B cell (primary cell): ENCODE measurements around the gene HOXB3. TPM values are rescaled to one million over a fixed set of nuclear protein-coding genes. Genes with fewer than 3 reads are reported as not detected.

Experiments used
- ATAC-seq: fragments of 200-7000 bp; cut with Tn5 transposase; one replicate; pipeline ENCODE4 v1.10.0; 2021; ENCODE audit warnings: low read depth, mild to moderate bottlenecking, moderate number of reproducible peaks, moderate library complexity
- CTCF ChIA-PET: fragments of 350-600 bp; sonication (Branson Sonifier 250); formaldehyde crosslinking; loops from one replicate; lab custom pipeline; 2021; ENCODE audit warnings: antibody characterized with exemption, inconsistent platforms; lab: Charles Lee
- POLR2A ChIA-PET: fragments of 350-600 bp; sonication (Branson Sonifier 250); formaldehyde crosslinking; loops from one replicate; lab custom pipeline; 2021; ENCODE audit warnings: antibody characterized with exemption; lab: Charles Lee
- DNase-seq: peaks from one replicate; pipeline ENCODE4 v3.0.0; 2013
- H2AFZ ChIP-seq: 2 replicates; pipeline ENCODE4 v1.6.1; 2012; ENCODE audit warnings: mild to moderate bottlenecking, low read depth, low read length; ENCODE audit not compliant: insufficient read depth, poor library complexity, severe bottlenecking
- H3K27ac ChIP-seq, 2 donors: 1 replicate in 1 of 2; 2 replicates in 1 of 2; pipeline ENCODE4 v1.5.1; 2012 to 2013; ENCODE audit warnings: low read length in 2 of 2, mild to moderate bottlenecking in 2 of 2, moderate library complexity in 1 of 2
- H3K27me3 ChIP-seq, 4 experiments: fragments of 200-600 bp in 1 of 4; sonication (generic) in 1 of 4; replicated peaks in 1 of 4; 1 replicate in 2 of 4; 2 replicates in 2 of 4; pipeline versions ENCODE4 v1.6.1 to v1.7.0; 2013 to 2016; ENCODE audit warnings: low read length in 3 of 4, mild to moderate bottlenecking in 2 of 4, mixed read lengths in 1 of 4, moderate library complexity in 1 of 4; ENCODE audit not compliant: insufficient read depth in 4 of 4, control insufficient read depth in 3 of 4; ENCODE audit errors: control extremely low read depth in 1 of 4
- H3K36me3 ChIP-seq, 2 experiments: replicated peaks in 1 of 2; 1 replicate in 1 of 2; 2 replicates in 1 of 2; pipeline versions ENCODE4 v1.6.1 to v1.7.1; 2013; ENCODE audit warnings: low read length in 1 of 2; ENCODE audit not compliant: insufficient read depth in 2 of 2, control insufficient read depth in 1 of 2; ENCODE audit errors: control extremely low read depth in 1 of 2, extremely low read depth in 1 of 2
- H3K4me1 ChIP-seq, 2 donors: fragments of 200-600 bp in 1 of 2; sonication (generic) in 1 of 2; 1 replicate in 1 of 2; 2 replicates in 1 of 2; pipeline versions ENCODE4 v1.5.1 to v1.6.1; 2013 to 2017; ENCODE audit warnings: low read length in 2 of 2; ENCODE audit not compliant: control insufficient read depth in 2 of 2, insufficient read depth in 2 of 2
- H3K4me2 ChIP-seq: replicated peaks from 2 replicates; pipeline ENCODE3; 2012; ENCODE audit warnings: mild to moderate bottlenecking, low read depth, low read length; ENCODE audit not compliant: poor library complexity, severe bottlenecking
- H3K4me3 ChIP-seq, 5 experiments: fragments of 200-600 bp in 1 of 5; sonication (generic) in 1 of 5; 1 replicate in 3 of 5; 2 replicates in 2 of 5; pipeline versions ENCODE4 v1.5.1 to v1.7.0; 2011 to 2016; ENCODE audit warnings: low read length in 4 of 5, mild to moderate bottlenecking in 4 of 5, low read depth in 2 of 5, control low read depth in 1 of 5, moderate library complexity in 1 of 5; ENCODE audit not compliant: insufficient read depth in 1 of 5; ENCODE audit errors: control extremely low read depth in 1 of 5, extremely low read depth in 1 of 5
- H3K79me2 ChIP-seq: fragments of 200-600 bp; sonication (generic); one replicate; pipeline ENCODE4 v1.6.0; 2016; ENCODE audit warnings: low read length; ENCODE audit not compliant: control insufficient read depth, insufficient read depth
- H3K9ac ChIP-seq: fragments of 200-600 bp; sonication (generic); 2 replicates; pipeline ENCODE4 v1.6.1; 2017; ENCODE audit warnings: mild to moderate bottlenecking, low read length, moderate library complexity
- H3K9me3 ChIP-seq, 3 donors: one replicate each; pipeline versions ENCODE4 v1.6.1 to v1.7.1; 2013; ENCODE audit warnings: low read length in 2 of 3; ENCODE audit not compliant: control insufficient read depth in 2 of 3, insufficient read depth in 1 of 3; ENCODE audit errors: control extremely low read depth in 1 of 3
- H4K20me1 ChIP-seq: 2 replicates; pipeline ENCODE4 v1.6.0; 2012; ENCODE audit warnings: mild to moderate bottlenecking, low read length; ENCODE audit not compliant: insufficient read depth, control insufficient read depth, poor library complexity, severe bottlenecking
- H3K27ac Mint-ChIP-seq: one replicate; pipeline ENCODE4 v1.8.0; 2021; ENCODE audit warnings: mixed read lengths
- H3K27me3 Mint-ChIP-seq: one replicate; pipeline ENCODE4 v1.8.0; 2021; ENCODE audit warnings: mixed read lengths
- H3K4me1 Mint-ChIP-seq: one replicate; pipeline ENCODE4 v1.8.0; 2021; ENCODE audit warnings: mixed read lengths
- H3K4me3 Mint-ChIP-seq: one replicate; pipeline ENCODE4 v1.8.0; 2021; ENCODE audit warnings: mixed read lengths
- H3K9me3 Mint-ChIP-seq: one replicate; pipeline ENCODE4 v1.8.0; 2022; ENCODE audit warnings: mixed read lengths; ENCODE audit not compliant: insufficient read depth
- CTCF ChIP-seq: fragments of 200-600 bp; IDR thresholded peaks from one replicate; pipeline ENCODE4 v1.8.0; 2022; ENCODE audit warnings: antibody characterized with exemption, mild to moderate bottlenecking
- EZH2 ChIP-seq: IDR thresholded peaks from 2 replicates; pipeline ENCODE4 v1.6.1; 2012; ENCODE audit warnings: borderline replicate concordance, low read depth, mild to moderate bottlenecking, moderate library complexity, low read length; ENCODE audit not compliant: insufficient read depth, poor library complexity, severe bottlenecking
- WGBS: methylation state at CpG from one replicate; pipeline ENCODE4 v1.1.5; 2013; ENCODE audit warnings: missing lambda C conversion rate; ENCODE audit not compliant: insufficient coverage; 5-methylcytosine and 5-hydroxymethylcytosine counted together
- intact Hi-C: fragments of 100-400 bp; cut with micrococcal nuclease; formaldehyde crosslinking; loops from one replicate; pipeline ENCODE4 v1.10.0; 2022
- polyA plus RNA-seq: library from polyadenylated mRNA; depleted of rRNA; stranded (reverse); fragments of >200 nt; gene quantifications from 2 replicates; pipeline ENCODE4 v1.2.3, GENCODE V29; 2012
- total RNA-seq, 2 donors: library from RNA; stranded (reverse); fragments of 120-200 nt in 1 of 2; gene quantifications; 1 replicate in 1 of 2; 2 replicates in 1 of 2; pipeline versions ENCODE4 v1.2.3 to v1.2.4, GENCODE V29; 2013 to 2022

Gene HOXB3
- total and polyA plus RNA-seq, 2 donors (not counting 1 experiment from before 2014, with no cell fraction given), result 3.0 to 4.0 TPM

GRCh38 chr17:48597778-48598631 lies 8.0 kb upstream of the HOXB3 start:
- peaks cover 42% of the 10 kb centered on the region for H3K4me1 Mint-ChIP-seq
- no peaks in the 10 kb centered on the region for H3K36me3 ChIP-seq
- H3K27me3 Mint-ChIP-seq, result peaks cover 85% of the 10 kb centered on the region
- peaks cover 8% of the 10 kb centered on the region for H4K20me1 ChIP-seq
- no peak overlapping the region for H3K27ac ChIP-seq
- intact Hi-C loops, result loop anchor here (2.0 to 5.0 kb wide), 2 partner anchors 13 to 129 kb away; partner anchors contain the start of genes HOXB13 and HOXB7
- peaks cover 0 to 24% (median 0%) of the 10 kb centered on the region in 3 donors for H3K9me3 ChIP-seq
- ChIA-PET CTCF (interaction anchor here (0.7 to 1.1 kb wide), 4 partner anchors 8 to 97 kb away, joined by 3 to 6 read pairs (median 4); no protein-coding TSS in a partner anchor), POLR2A (no interaction called here)
- ATAC-seq, result peak; percentile 46
- H3K9me3 Mint-ChIP-seq, result no peaks in the 10 kb centered on the region
- no peaks in the 10 kb centered on the region for H3K79me2 ChIP-seq
- 3% methylated on average over 58 of the region's 68 CpGs for WGBS
- H3K4me1 ChIP-seq, result peaks cover 45 to 50% of the 10 kb centered on the region in 2 donors
- H3K4me3 ChIP-seq, result peak overlapping the region in 4 of 5 experiments; percentile 28 to 63 (median 46)
- peak overlapping the region; percentile 94 for H3K4me2 ChIP-seq
- TF ChIP-seq EZH2, result peak; percentile 86
- no peak for TF ChIP-seq CTCF
- H3K27me3 ChIP-seq, result peaks cover 0 to 99% (median 75%) of the 10 kb centered on the region in 4 experiments
- H2AFZ ChIP-seq, result peak overlapping the region; percentile 73
- peak overlapping the region; percentile 67 for H3K9ac ChIP-seq
- DNase-seq, result peak; percentile 82
- peak overlapping the region; percentile 56 for H3K27ac Mint-ChIP-seq
- H3K4me3 Mint-ChIP-seq, result peak overlapping the region; percentile 81

- Histone ChIP-seq H2AFZ (peak overlapping the region; percentile 73), H3K9ac (peak overlapping the region; percentile 67)
Observed at GRCh38 chr17:48597528-48597777, 7.4 kb upstream of the HOXB3 start.

More at GRCh38 chr17:48597528-48597777, 7.4 kb upstream of the HOXB3 start:
- Mint-ChIP-seq H3K4me3 (peak overlapping the region; percentile 81), H3K27ac (peak overlapping the region; percentile 56), H3K4me1 (peaks cover 45% of the 10 kb centered on the region), H3K9me3 (no peaks in the 10 kb centered on the region), H3K27me3 (peaks cover 87% of the 10 kb centered on the region)
- DNase-seq, result no peak
- no peaks in the 10 kb centered on the region for H3K79me2 ChIP-seq
- H3K4me1 ChIP-seq, result peaks cover 47 to 50% of the 10 kb centered on the region in 2 donors
- no peaks in the 10 kb centered on the region for H3K36me3 ChIP-seq
- no peak overlapping the region for H3K27ac ChIP-seq
- WGBS, result 2% methylated on average over 13 of the region's 16 CpGs
- H3K9me3 ChIP-seq, result peaks cover 0 to 20% (median 0%) of the 10 kb centered on the region in 3 donors
- H3K4me3 ChIP-seq, result peak overlapping the region in 4 of 5 experiments; percentile 28 to 63 (median 46)
- TF ChIP-seq EZH2 (no peak), CTCF (no peak)
- H3K27me3 ChIP-seq, result peaks cover 0 to 99% (median 77%) of the 10 kb centered on the region in 4 experiments
- intact Hi-C loops, result loop anchor here (2.0 to 5.0 kb wide), 2 partner anchors 13 to 130 kb away; partner anchors contain the start of genes HOXB13 and HOXB7
- ChIA-PET CTCF (interaction anchor here (1.1 kb wide), 1 partner anchor 10 kb away, joined by 3 read pairs; no protein-coding TSS in a partner anchor), POLR2A (no interaction called here)
- peaks cover 8% of the 10 kb centered on the region for H4K20me1 ChIP-seq
- no peak for ATAC-seq
- H3K4me2 ChIP-seq, result peak overlapping the region; percentile 94
